ENCODE results near the gene CTBP2. TPM values are rescaled to one million over a fixed set of nuclear protein-coding genes. Genes with fewer than 3 reads are reported as not detected.

CTBP2 gene
- total RNA-seq, 1 experiment from 2014 or later = 191 TPM

GRCh38 chr10:125152450-125153368 is 7.7 kb downstream of the CTBP2 start:
- Mint-ChIP-seq H3K9me3 (no peaks in the 10 kb centered on the region), H3K4me1 (peaks cover 90% of the 10 kb centered on the region), H3K27me3 (ENCODE audit: low read depth) (no peaks in the 10 kb centered on the region), H3K27ac (peak overlapping the region; percentile 100), H3K36me3 (peaks cover 19% of the 10 kb centered on the region), H3K4me3 (peak overlapping the region; percentile 96)
- TF ChIP-seq ARID4B (CRISPR knock-in tag; IDR thresholded peaks at IDR 0.05; ENCODE audit: borderline replicate concordance) = no peak
- no peak for TF ChIP-seq ZSCAN18 (CRISPR knock-in tag; IDR thresholded peaks at IDR 0.05)
- 0 out of 2 replicates have a peak, but pooled peaks have one; percentile 45 for TF ChIP-seq FOXP1 (CRISPR knock-in tag; IDR thresholded peaks at IDR 0.05; ENCODE audit: borderline replicate concordance)
- TF ChIP-seq CDX4 (CRISPR knock-in tag; IDR thresholded peaks at IDR 0.05; ENCODE audit: borderline replicate concordance) = no peak
- TF ChIP-seq USF2 (CRISPR knock-in tag; IDR thresholded peaks at IDR 0.05) = peak; percentile 50
- peak; percentile 55; the same call in 1 of the 2 replicates for TF ChIP-seq USF1 (CRISPR knock-in tag; IDR thresholded peaks at IDR 0.05)
- 0 out of 2 replicates have a peak, but pooled peaks have one; percentile 27 for TF ChIP-seq ZBTB43 (CRISPR knock-in tag; IDR thresholded peaks at IDR 0.05)
- CTCF ChIA-PET = interaction anchor here (0.5 to 2.3 kb wide), 6 partner anchors 12 to 395 kb away, joined by 3 to 11 read pairs (median 4); no protein-coding TSS in a partner anchor
- peak; percentile 6 for ATAC-seq
- DNase-seq (ENCODE audit: low spot score) = no peak
- POLR2A ChIA-PET = interaction anchor here (0.9 to 2.6 kb wide), 4 partner anchors 8 to 17 kb away, joined by 3 to 10 read pairs (median 6); partner anchors contain the start of gene CTBP2

- ATAC-seq (peak; percentile 56), DNase-seq (ENCODE audit: low spot score) (peak; percentile 93)
- Mint-ChIP-seq H3K4me1 (peaks cover 90% of the 10 kb centered on the region), H3K9me3 (no peaks in the 10 kb centered on the region), H3K4me3 (peak overlapping the region; percentile 96), H3K27me3 (ENCODE audit: low read depth) (no peaks in the 10 kb centered on the region), H3K27ac (peak overlapping the region; percentile 100), H3K36me3 (peaks cover 23% of the 10 kb centered on the region)
- ChIA-PET CTCF (interaction anchor here (0.5 to 2.3 kb wide), 5 partner anchors 11 to 394 kb away, joined by 3 to 6 read pairs (median 4); no protein-coding TSS in a partner anchor), POLR2A (interaction anchor here (0.9 to 2.6 kb wide), 3 partner anchors 9 to 16 kb away, joined by 3 to 10 read pairs (median 6); partner anchors contain the start of gene CTBP2)
- TF ChIP-seq ARID4B (CRISPR knock-in tag; IDR thresholded peaks at IDR 0.05; ENCODE audit: borderline replicate concordance) (peak; percentile 92; the same call in 1 of the 2 replicates), SP1 (CRISPR knock-in tag; conservative IDR thresholded peaks at IDR 0.05) (peak; percentile 70; the same call in 1 of the 2 replicates), PRRX2 (CRISPR knock-in tag; IDR thresholded peaks at IDR 0.05) (no peak), TEAD4 (CRISPR knock-in tag; IDR thresholded peaks at IDR 0.05) (0 out of 2 replicates have a peak, but pooled peaks have one; percentile 51), IRF1 (CRISPR knock-in tag; IDR thresholded peaks at IDR 0.05) (no peak; the same call in 1 of the 2 replicates), FOXJ3 (CRISPR knock-in tag; IDR thresholded peaks at IDR 0.05; ENCODE audit: borderline replicate concordance) (no peak)
Measured at GRCh38 chr10:125151553-125152449, 8.6 kb downstream of the CTBP2 start.

Measured in WTC11 (cell line).